Measurements from ENCODE around the gene KDM8. TPM values are rescaled to one million over a fixed set of nuclear protein-coding genes. Genes with fewer than 3 reads are reported as not detected.

KDM8 gene
- total RNA-seq, 1 donor from 2014 or later, result 12.5 TPM

GRCh38 chr16:27240948-27241531 lies 37.7 kb downstream of the KDM8 start:
- H3K9me3 Mint-ChIP-seq (ENCODE audit: low read depth), result no peaks in the 10 kb centered on the region
- no peak overlapping the region for H3K27ac Mint-ChIP-seq
- no peak for DNase-seq (ENCODE audit: low spot score, unreplicated experiment)

GRCh38 chr16:27241658-27242057 lies 38.3 kb downstream of the KDM8 start:
- Mint-ChIP-seq H3K27ac (no peak overlapping the region), H3K36me3 (ENCODE audit: insufficient read depth) (no peaks in the 10 kb centered on the region), H3K4me3 (ENCODE audit: low read depth) (no peak overlapping the region), H3K4me1 (ENCODE audit: low read depth) (peaks cover 11% of the 10 kb centered on the region), H3K27me3 (peaks cover 5% of the 10 kb centered on the region), H3K9me3 (ENCODE audit: low read depth) (no peaks in the 10 kb centered on the region)
- TF ChIP-seq, protein P1, sequence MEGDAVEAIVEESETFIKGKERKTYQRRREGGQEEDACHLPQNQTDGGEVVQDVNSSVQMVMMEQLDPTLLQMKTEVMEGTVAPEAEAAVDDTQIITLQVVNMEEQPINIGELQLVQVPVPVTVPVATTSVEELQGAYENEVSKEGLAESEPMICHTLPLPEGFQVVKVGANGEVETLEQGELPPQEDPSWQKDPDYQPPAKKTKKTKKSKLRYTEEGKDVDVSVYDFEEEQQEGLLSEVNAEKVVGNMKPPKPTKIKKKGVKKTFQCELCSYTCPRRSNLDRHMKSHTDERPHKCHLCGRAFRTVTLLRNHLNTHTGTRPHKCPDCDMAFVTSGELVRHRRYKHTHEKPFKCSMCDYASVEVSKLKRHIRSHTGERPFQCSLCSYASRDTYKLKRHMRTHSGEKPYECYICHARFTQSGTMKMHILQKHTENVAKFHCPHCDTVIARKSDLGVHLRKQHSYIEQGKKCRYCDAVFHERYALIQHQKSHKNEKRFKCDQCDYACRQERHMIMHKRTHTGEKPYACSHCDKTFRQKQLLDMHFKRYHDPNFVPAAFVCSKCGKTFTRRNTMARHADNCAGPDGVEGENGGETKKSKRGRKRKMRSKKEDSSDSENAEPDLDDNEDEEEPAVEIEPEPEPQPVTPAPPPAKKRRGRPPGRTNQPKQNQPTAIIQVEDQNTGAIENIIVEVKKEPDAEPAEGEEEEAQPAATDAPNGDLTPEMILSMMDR (IDR thresholded peaks at IDR 0.05; ENCODE audit: unreplicated experiment), result no peak
- DNase-seq (ENCODE audit: low spot score, unreplicated experiment), result no peak

More at GRCh38 chr16:27240948-27241531, 37.7 kb downstream of the KDM8 start:
- peaks cover 11% of the 10 kb centered on the region for H3K4me1 Mint-ChIP-seq (ENCODE audit: low read depth)
- TF ChIP-seq, protein P1 (IDR thresholded peaks at IDR 0.05; ENCODE audit: unreplicated experiment), result no peak
- peaks cover 5% of the 10 kb centered on the region for H3K27me3 Mint-ChIP-seq
- no peak overlapping the region for H3K4me3 Mint-ChIP-seq (ENCODE audit: low read depth)
- no peaks in the 10 kb centered on the region for H3K36me3 Mint-ChIP-seq (ENCODE audit: insufficient read depth)

GRCh38 chr16:27242398-27242797 lies 39.1 kb downstream of the KDM8 start:
- Mint-ChIP-seq H3K9me3 (ENCODE audit: low read depth) (no peaks in the 10 kb centered on the region), H3K27ac (no peak overlapping the region), H3K4me3 (ENCODE audit: low read depth) (no peak overlapping the region), H3K27me3 (peaks cover 5% of the 10 kb centered on the region), H3K4me1 (ENCODE audit: low read depth) (peaks cover 9% of the 10 kb centered on the region), H3K36me3 (ENCODE audit: insufficient read depth) (no peaks in the 10 kb centered on the region)
- DNase-seq (ENCODE audit: low spot score, unreplicated experiment), result no peak
- TF ChIP-seq, protein P1 (IDR thresholded peaks at IDR 0.05; ENCODE audit: unreplicated experiment), result no peak

DNA sequence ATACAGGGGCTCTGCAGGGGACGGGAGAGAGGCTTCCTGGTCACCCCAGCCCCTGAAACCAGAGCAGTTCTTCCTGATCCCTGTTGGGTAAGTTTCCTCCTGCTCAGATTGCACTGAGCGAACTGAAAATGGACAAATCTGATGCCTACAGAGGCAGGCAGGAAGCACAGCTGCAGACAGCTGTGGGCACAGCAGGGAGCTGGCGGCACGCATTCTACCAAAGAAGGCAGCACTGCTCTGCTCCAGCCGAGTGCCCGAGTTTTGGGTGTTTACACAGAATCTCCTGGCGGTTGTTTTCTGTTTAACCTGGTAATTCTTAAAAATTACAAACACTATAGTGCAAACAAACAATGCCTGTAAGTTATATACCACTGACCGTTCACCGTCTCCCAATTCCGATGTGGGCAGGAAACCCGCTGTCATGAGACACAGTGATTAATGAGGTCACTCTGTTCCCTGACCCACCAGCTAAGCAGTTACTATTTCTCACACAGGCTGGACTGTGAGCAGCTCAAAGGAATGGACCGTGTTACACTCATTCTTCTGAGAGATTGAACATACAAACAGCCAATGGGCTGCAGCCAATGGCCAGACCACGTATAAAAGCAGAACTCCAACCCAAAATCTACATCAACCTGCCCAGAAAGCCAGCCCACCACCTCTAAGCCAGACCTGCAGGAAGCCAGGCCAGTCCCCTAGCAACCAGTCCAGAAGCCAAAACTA lies 39.7 kb downstream of the KDM8 start:
- TF ChIP-seq, protein P1 (IDR thresholded peaks at IDR 0.05; ENCODE audit: unreplicated experiment), result no peak
- Mint-ChIP-seq H3K9me3 (ENCODE audit: low read depth) (no peaks in the 10 kb centered on the region), H3K4me1 (ENCODE audit: low read depth) (peaks cover 9% of the 10 kb centered on the region), H3K27ac (no peak overlapping the region), H3K36me3 (ENCODE audit: insufficient read depth) (no peaks in the 10 kb centered on the region), H3K27me3 (peaks cover 2% of the 10 kb centered on the region), H3K4me3 (ENCODE audit: low read depth) (no peak overlapping the region)
- no peak for DNase-seq (ENCODE audit: low spot score, unreplicated experiment)

DNA sequence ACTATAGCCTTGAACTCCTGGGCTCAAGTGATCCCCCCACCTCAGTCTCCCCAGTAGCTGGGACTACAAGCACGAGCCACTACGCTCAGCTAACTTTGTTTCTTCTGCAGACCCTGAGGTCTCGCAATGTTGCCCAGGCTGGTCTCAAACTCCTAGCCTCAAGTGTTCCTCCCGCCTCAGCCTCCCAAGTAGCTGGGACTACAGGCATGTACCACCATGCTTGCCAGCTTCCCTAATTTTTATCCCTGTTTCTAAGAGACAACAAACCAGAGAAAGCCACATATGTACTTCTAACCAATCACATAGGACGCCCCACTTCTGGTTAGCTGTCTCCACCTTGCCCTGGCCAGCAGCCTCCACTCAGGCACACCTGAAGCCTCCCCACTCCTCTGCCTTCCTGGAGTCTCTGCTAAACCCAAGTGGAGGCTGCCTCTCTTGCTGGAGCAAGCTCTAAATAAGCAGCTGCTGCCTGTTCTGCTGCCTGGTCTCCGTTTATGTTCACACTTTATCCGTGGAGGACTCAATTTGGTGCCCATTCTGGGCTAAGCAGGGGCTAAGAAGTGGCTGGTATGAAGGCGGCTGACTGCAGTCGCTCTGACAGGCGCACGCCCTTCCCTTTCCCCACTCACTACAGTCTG lies 40.5 kb downstream of the KDM8 start:
- Mint-ChIP-seq H3K4me3 (ENCODE audit: low read depth) (no peak overlapping the region), H3K4me1 (ENCODE audit: low read depth) (peaks cover 9% of the 10 kb centered on the region), H3K36me3 (ENCODE audit: insufficient read depth) (peaks cover 1% of the 10 kb centered on the region), H3K27me3 (no peaks in the 10 kb centered on the region), H3K27ac (no peak overlapping the region), H3K9me3 (ENCODE audit: low read depth) (no peaks in the 10 kb centered on the region)
- DNase-seq (ENCODE audit: low spot score, unreplicated experiment), result no peak
- TF ChIP-seq, protein P1 (IDR thresholded peaks at IDR 0.05; ENCODE audit: unreplicated experiment), result no peak

Data from progenitor cell of endocrine pancreas (in vitro differentiated cells).